Right ventricle myocardium inferior (tissue), 1 donor: Measurements from ENCODE around the gene CPNE7. TPM values are rescaled to one million over a fixed set of nuclear protein-coding genes. Genes with fewer than 3 reads are reported as not detected.

Experiments
- ATAC-seq: fragments of 200-7000 bp; cut with Tn5 transposase; one replicate; pipeline ENCODE4 v1.9.1; 2020; ENCODE audit warnings: mild to moderate bottlenecking, moderate library complexity
- DNase-seq: peaks from one replicate; pipeline ENCODE4 v3.0.0; 2021; ENCODE audit errors: missing footprints
- intact Hi-C: fragments of 100-400 bp; cut with DNase I; formaldehyde crosslinking; loops from one replicate; pipeline ENCODE4 v1.11.0; 2022
- total RNA-seq: library from RNA; stranded (reverse); fragmentation: NEBNext Ultra II Directional; extraction: Animal tissue kit (Norgen Biotek cat#: 25700); gene quantifications from one replicate; pipeline ENCODE4 v1.2.1, GENCODE V29; 2021
- donor health status: DM: no; HTN: yes; CAD: no; lungs with severe emphysema.

Gene CPNE7
- total RNA-seq, 1 donor from 2014 or later: not detected

GRCh38 chr16:89596061-89596689, 20.6 kb downstream of the CPNE7 start:
- ATAC-seq (peak; percentile 24), DNase-seq (no peak)
- intact Hi-C loops: no loop called here

- intact Hi-C loops: no loop called here
- DNase-seq: no peak
- ATAC-seq: no peak
Measured at GRCh38 chr16:89596957-89597649, 21.5 kb downstream of the CPNE7 start.

- ATAC-seq (no peak), DNase-seq (no peak)
- intact Hi-C loops: no loop called here
Measured at GRCh38 chr16:89598199-89598598, 22.6 kb downstream of the CPNE7 start.

- ATAC-seq (no peak), DNase-seq (no peak)
- intact Hi-C loops: no loop called here
Measured at GRCh38 chr16:89599451-89599858, 23.9 kb downstream of the CPNE7 start.

DNA sequence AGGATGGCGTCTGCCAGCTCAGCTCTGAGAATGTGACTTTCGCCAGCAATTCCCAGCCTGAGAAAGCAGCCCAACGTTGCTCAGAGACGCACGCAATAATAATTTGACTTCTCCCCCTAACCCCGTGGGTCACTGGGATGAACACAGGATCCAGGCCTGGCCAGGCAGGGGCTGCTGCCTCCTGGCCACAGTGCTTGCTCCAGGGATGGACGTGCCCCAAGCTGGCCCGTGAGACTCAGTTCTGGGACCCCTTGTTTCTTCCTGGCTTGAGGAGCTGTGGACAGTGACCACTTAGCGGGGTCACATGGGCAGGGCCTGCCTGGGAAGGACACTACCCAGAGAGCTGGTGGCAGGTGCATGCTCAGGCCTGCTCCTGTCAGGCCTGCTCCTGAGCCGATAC, 24.3 kb downstream of the CPNE7 start:
- DNase-seq: no peak
- ATAC-seq: no peak
- intact Hi-C loops: no loop called here

DNA sequence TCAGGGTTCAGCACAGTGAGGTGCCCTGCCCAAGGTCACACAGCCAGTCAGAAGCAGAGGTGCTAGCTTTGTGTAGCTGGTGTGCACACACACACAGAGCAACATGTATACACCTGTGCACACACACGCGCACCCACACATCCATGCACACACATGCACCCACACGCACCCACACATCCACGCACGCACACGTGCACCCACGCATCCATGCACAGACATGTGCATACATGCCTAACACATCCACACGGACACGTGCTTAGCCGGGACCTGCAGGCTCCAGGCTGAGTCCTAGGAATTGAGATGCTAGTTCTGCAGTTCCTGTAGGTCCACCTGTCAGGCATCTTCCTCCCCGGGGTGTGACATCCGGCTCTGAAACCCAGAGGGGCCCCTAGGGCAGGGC, 24.9 kb downstream of the CPNE7 start:
- intact Hi-C loops: no loop called here
- no peak for ATAC-seq
- no peak for DNase-seq

DNA sequence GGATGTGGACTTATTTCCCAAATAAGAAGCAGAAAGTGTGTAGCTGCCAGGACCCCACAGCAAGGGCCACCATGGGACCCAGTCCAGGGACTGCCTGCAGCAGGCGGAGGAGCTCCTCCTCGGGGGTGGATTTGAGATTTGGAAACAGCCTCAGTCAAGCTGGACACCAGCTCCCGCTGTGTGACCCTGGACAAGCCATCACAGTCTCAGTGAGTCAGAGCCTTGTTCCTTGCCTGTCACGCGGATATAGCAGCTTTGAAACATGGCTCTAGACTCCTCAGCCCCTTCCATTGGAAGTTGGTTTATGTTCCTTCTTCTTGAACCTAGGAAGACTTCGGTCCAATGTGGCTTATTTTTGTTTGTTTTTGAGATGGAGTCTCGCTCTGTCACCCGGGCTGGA, 25.4 kb downstream of the CPNE7 start:
- DNase-seq (no peak), ATAC-seq (no peak)
- intact Hi-C loops: no loop called here

DNA sequence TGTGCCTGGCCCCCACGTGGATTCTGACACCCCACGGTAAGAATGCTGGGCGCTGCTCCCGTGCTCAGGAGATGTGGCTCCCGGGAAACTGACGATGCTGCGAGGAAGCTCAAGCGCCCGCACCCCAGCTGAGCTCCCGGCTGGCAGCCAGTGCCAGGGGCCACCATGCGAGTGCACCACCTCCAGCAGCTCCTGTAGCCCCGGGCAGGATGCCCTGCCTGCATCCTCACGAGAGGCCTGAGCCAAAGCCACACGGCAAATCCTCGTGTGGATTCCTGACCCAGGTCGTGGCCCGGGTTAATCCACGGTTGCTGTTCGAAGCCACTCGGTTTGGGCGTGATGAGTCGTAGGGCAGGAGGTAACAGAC, 26.3 kb downstream of the CPNE7 start:
- DNase-seq (no peak), ATAC-seq (no peak)
- intact Hi-C loops: no loop called here

GRCh38 chr16:89602273-89602951, 26.9 kb downstream of the CPNE7 start:
- no peak for ATAC-seq
- intact Hi-C loops: no loop called here
- no peak for DNase-seq

DNA sequence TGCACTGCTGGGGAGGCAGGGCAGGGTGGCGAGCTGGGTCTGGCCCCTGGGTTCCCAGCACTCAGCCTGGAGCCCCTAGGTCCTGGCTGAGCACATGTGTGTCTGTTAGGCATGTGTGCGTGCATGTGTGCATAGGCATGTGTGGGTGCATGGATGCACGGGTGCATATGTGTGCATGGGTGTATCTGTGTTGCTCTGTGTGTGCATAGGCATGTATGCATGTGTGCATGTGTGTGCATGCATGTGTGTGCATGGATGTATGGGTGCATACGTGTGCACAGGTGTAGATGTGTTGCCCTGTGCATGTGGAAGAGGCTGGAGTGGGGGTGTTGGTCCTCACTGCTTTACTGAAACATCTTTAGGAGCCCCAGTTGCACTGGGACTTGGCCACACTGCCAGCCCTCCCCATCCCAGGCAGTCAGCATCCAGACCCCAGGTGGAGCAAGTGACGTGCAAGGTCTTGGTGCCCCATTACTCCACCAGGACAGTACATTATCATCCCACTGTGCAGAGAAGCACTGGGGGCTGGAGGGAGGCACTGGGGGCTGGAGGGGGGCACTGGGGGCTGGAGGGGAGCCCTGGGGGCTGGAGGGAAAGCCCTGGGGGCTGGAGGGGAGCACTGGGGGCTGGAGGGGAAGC, 27.5 kb downstream of the CPNE7 start:
- intact Hi-C loops: no loop called here
- DNase-seq (no peak), ATAC-seq (peak; percentile 10)

GRCh38 chr16:89604764-89605163, 29.2 kb downstream of the CPNE7 start:
- intact Hi-C loops: no loop called here
- ATAC-seq (no peak), DNase-seq (peak; percentile 16)

- no peak for ATAC-seq
- intact Hi-C loops: no loop called here
Measured at GRCh38 chr16:89605186-89605970, 29.8 kb downstream of the CPNE7 start.

GRCh38 chr16:89606006-89606405, 30.4 kb downstream of the CPNE7 start:
- DNase-seq (peak; percentile 50), ATAC-seq (no peak)
- intact Hi-C loops: no loop called here

More at GRCh38 chr16:89605186-89605970, 29.8 kb downstream of the CPNE7 start:
- peak; percentile 41 for DNase-seq

GRCh38 chr16:89607453-89607852, 31.9 kb downstream of the CPNE7 start:
- intact Hi-C loops: no loop called here
- no peak for ATAC-seq
- DNase-seq: no peak

DNA sequence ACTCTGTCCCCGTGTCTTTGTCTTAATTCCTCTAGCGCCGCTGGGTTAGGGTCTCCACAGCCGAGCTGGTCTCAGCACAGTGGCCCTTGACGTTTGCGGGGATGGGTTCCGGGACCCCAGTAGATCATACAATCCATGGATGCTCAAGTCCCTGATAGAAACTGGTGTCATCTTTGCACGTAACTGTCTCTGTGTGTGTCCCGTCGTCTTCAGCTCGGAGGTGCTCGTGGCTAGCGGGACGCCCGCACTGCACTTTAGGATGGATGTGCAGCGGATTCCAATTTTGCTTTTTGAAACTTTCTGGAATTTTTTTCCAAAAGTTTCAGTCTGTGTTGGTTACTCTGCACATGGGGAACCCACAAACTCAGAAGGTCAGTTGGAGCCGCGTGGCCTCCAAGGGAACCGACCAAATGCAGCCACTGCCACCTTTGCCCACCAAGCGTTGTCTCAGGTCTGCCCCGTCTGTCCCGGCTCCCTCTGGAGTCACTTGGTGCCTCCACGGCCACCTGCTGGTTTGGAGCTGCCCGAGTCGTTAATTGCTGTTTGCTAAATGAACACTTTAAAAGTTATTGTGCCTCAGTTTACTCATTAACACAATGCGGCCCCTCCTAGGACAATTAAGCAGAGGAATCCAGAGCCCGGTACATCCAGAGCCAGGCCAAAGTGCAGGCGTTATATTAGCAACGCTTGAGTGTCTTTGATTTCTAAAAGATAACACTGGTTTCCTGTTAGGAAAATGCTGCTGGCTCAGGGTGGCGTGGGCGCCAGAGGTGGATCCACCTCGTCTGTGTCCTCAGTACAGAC, 32.6 kb downstream of the CPNE7 start:
- ATAC-seq: no peak
- intact Hi-C loops: no loop called here

DNA sequence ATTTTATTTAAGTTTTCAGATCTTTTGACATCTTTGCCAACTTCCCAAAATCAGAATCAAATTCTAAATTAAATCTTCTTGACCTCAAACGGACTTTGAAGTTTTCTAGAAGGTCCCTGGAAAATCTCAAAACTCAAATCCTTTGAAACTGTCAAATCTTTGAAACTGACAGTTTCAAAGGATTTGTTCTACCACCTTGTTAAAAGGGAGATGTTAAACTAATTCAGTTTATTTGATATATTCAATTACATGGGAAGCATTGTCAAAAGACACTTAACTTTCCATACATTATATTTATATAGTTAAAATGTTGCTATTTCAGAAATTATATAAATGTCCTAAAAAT, 34.5 kb downstream of the CPNE7 start:
- DNase-seq (no peak), ATAC-seq (no peak)
- intact Hi-C loops: no loop called here

More for the DNA sequence above, 32.6 kb downstream of the CPNE7 start:
- peak; percentile 50 for DNase-seq

- no peak for ATAC-seq
- DNase-seq: no peak
- intact Hi-C loops: no loop called here
Measured at GRCh38 chr16:89612415-89613166, 37.0 kb downstream of the CPNE7 start.
